Inflammatory macrophage treated with lipopolysaccharide for 4 hours (primary cell): ENCODE results near the gene ENPEP.
"Not testable (repeated sequence)": the region's sequence is repeated elsewhere in the genome, so short reads cannot be mapped to it uniquely, and the experiment has no call there.

Source experiments
- DNase-seq: peaks from one replicate; pipeline ENCODE4 v3.0.0-alpha.2; 2020

ENPEP gene

DNA sequence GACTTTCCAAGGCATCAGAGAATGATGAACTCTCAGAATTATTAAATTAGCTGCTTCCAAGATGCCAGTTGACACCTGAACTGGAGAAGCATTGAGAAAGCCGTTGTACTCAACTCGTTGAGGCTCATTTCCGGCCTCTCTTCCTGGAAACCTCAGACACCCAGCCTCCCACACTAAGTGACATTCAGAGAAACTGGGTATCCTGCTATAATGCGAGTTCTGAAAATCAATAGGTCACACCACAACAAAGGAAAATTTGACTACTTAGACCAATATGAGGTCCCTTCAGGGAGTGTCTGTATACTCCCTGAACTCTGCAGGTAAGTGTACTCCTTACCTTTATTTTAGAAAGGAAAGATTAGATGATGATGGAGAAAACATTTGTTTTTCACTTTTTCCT, 51.2 kb downstream of the ENPEP start:
- DNase-seq: no peak

DNA sequence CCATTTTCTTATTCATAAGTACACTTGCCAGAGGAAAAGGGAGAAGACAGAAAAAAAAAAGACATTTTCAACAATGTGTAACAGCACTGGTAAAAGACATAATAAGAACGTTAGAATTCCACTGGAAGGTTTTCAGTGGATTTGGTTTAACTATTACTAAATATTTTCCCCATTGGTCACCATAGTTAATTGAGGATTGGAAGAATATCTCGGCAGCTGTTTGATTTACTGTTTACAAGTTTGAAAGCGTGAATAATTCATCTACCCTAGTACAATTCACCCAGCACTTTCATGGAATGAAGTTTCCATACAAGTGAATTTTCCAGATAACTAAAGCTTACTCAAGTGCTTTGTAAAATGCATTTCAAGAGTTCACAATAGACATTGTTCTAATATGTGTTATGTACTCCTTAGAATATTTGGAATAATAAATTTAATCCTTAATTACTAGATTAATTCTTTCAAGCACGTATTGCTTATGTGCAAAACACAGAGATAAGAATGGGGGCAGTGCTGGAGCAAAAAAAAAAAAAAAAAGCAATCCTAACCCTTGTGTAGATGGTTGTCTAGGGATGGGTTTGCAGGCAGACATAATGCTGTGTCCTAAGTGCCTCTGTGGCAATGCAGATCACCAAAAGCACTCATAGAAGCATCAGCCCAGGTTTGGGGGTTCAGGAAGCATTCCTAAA, 57.1 kb downstream of the ENPEP start:
- no peak for DNase-seq

DNA sequence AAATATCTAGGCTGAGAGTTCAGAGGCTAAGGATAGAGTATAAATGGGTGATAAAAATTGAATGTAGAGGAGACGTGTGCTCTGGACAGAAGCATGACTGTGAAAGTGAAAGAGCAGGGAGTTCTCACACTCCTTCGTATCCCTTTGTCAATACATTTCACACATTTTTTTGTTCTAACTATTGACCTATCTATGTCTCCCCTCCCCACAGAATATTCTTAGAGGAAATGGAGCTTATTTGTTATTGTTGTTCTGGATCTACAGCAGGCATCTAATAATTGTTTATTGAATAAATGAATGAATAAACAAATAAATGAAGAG, 57.6 kb downstream of the ENPEP start:
- no peak for DNase-seq

DNA sequence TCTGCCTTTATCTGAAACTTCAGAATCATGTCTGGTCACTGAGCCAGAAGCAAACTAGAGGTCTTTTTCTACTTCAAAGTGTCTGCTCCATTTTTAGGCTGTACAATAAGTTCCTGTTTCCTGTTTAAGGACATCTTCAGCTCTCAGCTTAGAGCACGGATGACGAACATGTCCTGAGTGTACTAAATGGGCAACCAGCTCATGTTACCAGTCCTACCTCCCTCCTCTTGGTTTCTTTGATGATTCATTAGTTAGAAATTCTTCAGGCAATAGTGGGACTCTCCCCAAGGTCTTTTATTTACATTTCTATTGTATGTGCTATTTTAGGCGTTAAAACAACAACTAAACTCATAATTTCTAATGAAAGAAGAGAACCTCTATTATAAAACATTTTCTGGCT, 58.0 kb downstream of the ENPEP start:
- no peak for DNase-seq

DNA sequence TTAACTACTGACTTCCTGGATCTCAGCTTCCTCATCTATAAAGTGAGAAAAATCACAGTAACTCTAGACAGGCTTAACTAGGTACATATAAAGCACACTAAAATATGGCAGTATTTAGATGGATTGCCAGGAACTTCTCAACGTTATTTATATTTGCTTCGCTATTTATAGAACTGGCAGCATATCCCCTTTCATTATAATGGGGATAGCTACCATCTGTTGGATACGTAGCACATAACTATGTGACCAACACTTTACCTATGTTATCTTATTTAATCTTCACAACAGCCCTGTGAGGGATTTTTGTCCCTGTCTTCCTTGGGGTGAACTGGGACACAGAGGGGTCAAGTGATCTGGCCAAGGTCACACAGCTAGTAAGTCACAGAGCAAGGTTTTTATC, 64.6 kb downstream of the ENPEP start:
- no peak for DNase-seq

DNA sequence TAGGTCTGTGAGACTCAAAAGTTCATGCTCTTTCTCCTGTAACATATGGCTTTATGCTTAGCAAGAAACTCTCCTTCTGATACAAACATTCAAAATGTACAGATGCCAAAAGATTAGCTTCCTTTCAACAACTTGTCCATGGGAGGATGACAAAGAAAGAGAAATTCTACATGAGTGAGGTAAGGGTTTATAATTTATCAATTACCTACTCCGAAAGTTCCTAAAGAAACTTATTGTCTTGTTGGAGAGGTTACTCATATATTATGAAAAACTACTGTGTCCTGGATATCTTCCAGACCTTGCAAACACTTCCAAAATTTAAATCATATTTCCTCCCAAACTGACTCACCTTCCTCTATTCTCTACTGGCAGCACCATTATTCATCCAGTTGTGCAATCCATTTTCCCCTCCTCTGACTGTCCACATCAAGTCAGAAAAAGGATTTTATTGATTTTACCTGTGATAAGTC, 65.1 kb downstream of the ENPEP start:
- DNase-seq: no peak

DNA sequence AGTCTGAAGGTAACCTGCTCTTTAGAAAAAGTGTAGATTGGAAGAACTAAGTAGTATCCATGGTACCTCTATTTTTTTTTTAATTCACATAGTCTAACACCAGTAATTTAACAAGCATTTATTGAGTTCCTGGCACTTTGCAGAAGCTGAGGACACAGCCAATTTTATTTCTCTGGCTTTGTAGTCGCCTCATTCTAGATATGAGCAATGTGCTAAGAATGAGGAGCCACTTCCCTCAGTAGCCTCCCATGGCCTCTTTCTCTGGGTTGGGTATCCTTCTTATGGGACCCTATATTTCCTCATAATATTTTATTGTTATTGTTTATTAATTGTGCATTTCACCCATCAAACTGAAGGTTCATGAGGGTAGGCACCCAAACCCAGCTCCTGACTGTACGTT, 67.6 kb downstream of the ENPEP start:
- no peak for DNase-seq

DNA sequence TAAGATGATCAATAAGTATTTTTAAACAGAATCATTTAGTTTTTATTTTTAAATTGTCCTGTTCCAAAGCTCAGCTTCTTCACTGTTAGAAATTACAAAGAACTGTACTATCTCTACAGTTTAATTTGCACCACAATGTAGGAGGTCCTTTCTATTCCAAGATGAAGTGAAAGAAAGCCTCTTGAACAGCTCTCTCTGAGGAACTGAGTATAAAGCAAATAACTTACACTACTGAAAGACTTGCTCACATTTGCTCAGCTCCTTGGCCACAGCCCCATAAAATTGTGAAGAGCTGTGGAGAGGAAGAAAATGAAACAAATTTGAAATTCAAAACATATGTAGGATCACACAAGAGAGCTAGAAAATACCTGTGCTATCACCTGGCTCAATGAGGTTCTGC, 68.6 kb downstream of the ENPEP start:
- no peak for DNase-seq

DNA sequence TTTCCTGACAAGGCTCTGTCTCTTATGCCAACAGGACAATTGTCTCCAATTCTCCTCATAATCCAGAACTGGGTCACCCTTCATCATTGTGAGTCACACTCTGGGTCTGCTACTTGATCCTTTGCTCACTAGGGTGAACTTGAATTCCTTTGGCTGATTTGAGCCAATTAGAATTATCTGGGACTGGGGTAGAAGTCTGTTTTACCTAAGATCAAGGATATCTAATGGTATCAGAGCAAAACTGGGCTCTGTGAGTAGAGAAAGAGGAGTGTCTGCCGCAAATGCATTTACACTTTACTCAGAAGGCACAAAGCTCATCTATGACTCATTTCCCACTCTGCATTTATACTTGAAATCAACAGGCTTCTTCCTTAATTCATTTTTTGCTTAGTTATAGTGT, 74.3 kb downstream of the ENPEP start:
- DNase-seq: no peak

DNA sequence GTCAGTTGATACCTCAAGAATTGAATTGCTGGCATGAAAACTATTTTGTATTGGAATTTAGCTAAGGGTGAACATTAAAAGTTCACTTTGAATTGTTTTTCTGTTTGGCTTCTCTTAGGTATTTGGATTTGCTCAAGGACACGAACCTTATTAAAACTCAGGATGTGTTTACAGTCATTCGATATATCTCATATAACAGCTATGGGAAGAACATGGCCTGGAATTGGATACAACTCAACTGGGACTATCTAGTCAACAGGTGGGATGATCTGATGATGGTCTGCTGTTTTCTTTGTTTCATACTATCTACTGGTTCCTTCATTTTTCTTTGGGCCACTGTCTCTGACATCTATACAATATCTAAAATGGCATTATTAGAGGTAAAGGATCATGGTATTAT, 77.2 kb downstream of the ENPEP start:
- DNase-seq: no peak

DNA sequence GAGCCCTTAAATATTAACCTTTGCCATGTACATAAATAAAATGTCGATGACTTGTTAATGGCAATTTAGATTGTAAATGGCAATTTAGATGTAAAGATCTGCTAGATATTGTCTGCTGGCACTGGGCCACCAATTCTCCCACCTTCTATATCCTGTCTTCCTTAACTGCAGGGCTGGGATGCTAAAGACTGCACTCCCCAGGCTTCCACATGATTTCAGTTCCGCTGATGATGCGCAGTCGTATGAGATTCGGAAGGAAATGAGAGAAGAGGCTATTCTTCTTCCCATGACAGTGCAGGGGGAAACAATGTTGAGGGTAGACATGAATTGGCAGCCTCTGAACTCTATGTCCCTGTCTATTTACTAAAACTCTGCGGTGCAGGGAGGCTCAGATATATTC, 91.3 kb downstream of the ENPEP start:
- DNase-seq: no peak

DNA sequence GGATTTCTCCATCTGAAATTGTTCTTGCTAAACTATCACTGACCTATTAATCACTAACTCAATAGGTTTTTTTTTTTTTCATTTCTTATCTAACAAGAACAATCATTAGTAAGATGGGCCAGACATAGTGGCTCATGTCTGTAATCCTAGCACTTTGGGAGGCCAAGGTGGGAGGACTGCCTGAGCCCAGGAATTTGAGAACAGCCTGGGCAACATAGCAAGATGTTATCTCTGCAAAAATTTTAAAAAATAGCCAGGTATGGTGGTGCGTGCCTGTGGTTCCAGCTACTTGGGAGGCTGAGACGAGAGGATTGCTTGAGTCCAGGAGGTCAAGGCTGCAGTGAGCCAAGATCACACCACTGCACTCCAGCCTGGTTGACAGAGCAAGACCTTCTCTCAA, 100.7 kb downstream of the ENPEP start:
- not testable (repeated sequence) for DNase-seq

DNA sequence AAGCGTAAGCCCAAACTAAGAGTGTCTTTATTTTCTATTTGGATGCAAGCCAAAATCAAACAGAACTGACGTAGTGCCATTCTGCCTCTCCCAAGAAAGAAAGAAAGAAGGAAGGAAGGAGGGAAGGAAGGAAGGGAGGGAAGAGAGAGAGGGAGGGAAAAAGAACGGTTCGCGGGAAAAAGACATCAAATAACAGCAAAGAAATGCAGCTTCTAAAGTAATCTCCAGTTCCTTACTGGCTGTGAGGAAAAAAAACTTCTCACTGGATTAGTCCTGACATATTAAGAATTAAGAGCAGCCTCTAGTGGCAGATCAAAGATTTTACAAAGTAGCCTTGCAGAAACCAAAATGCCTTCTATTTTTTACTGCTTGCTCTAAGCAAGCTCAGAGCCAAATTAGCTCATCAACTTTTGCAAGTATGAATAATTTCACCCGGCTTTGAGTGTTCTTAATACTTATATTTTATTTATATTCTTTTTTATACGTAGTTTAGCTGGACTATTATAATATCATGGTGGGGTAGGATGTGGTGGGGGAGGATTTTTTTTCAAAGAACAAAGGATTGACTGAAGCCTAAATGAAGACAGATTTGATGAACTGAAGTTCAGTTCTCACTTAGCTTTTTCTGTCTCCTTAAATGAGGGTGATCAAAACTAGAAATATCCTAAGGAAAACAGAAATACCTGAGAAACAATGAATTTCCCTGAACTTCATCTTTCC, 110.3 kb downstream of the ENPEP start:
- no peak for DNase-seq

DNA sequence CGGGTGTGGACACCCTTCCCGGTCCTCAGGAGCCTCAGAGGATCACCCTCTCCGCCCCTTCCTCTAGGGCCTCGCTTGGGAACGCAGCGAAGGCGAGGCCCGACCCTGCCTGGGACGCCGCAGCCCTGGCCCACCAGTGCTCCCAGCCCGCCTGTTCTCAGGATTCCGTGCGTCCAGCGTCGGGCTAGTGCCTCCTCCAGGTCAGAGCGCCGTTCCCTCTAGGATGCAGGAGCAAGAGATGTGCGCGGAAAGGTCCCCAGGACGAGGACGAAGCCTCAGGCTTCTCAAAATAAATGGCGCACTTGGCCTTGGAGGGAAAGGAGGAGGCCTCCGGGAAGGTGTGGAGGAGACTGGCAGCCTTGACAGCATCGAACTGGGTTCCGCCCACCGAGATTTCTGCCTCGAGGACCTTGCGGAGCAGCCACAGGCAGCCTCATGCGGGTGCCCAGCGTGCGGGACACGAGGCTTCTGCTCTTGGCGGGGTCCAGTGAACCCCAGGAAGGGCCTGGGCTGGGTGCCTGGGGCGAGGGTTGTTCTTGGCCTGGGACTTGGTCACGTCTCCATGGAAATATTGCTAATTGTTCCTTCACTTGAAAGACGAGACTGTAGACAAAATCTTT, 111.8 kb downstream of the ENPEP start:
- DNase-seq: no peak

DNA sequence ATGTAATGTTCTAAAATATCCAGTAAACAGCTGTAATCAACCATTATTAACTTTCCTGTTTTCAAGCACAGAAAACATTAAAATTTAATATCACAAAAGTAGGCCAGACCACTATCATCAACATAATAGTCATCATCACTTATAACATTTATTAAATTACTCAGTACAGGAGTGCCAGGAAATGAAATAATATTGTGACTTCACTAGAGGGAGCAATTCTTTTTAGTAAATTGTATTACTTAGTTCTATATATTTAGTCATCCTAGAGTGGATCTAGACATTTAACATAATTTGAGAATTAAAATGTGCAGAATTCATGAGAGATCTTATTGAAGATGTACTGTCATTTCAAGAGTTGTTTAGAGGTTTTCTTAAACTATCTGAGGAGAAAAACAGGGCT, 113.3 kb downstream of the ENPEP start:
- DNase-seq: no peak

DNA sequence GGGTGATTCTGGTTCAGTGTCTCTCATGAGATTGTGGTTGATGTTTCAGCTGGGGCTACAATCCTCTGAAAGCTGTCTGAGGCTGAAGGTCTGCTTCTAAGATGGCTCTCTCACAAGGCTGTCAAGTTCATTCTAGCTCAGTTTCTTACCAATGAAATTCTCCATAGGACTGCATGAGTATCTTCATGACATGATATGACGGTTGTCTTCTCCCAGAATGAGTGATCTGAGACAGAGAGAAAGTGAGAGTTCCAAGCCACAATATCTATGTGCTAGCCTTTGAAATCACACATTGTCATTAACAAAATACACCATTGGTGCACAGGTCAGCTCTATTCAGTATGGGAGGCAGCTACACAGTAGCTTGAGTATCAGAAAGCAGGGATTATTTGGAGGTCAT, 119.6 kb downstream of the ENPEP start:
- DNase-seq: no peak

DNA sequence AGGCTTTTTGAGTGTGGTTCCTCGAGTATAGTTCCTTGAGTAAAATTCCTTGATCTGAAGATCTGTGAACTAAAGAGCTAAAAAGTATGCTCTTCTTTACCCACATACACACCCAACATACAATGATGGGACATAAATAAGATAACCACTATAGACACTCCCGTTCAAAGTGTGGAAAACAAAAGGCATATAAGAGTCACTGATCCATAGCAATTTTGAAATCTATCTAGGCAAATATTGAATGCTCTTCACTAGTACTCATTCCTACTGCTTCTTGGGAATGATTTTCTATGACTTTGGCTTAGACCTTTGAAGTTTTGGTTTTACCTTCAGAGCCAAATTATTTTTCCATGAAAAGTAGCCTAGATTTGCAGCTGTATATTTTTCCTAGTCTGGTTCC, 120.5 kb downstream of the ENPEP start:
- DNase-seq: no peak

DNA sequence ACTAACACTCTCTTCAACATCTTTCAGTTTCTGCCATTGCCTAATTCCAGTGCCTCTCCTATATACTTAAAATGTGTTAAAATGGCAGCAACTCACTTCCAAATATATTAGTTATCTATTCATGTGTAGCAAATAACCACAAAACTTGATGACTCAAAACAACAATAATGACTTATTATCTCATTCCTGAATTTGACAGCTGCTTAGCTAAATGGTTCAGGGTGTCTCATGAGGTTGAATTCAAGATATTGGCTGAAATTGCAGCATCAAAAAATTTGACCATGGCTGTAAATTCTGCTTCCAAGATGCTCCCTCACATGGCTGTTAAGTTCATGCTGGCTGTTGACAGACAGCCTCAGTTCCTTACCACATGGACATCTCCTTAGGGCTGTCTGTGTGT, 121.6 kb downstream of the ENPEP start:
- no peak for DNase-seq

DNA sequence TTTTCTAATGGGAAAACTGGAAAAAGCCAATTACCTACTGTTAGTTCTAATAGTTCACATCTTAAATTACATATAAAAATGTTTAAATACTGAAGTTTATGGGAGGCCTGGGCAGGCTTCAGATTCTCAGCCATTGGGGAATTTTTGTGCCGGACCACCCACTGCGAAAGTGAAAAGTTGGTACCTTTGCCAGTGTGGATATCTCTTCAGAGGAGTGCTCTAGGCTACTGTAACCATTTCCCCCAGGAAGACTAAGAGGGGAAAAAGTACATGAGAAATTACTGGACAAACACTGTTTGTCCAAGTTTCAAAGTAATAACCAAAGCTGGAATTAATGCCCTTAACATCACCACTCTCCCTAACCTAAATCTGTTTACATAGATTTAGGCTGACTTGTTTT, 126.1 kb downstream of the ENPEP start:
- no peak for DNase-seq

DNA sequence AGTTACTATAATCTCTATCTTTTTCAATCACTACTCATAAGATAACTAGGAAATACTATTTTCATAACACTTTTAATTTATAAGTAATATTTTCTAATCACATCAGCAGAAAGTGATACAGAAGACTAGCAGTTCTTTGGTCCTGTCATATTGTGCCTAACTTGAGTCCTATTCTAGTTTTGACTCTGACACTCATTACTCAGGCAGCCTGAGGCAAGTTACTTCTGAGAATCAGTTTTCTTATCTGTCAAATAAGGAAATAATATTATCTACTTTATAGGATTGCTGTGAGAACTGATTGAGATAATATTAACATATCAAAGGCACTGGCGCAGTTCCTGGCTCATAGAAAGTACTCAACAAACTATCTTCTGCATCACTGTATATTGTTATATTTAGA, 129.1 kb downstream of the ENPEP start:
- DNase-seq: no peak

DNA sequence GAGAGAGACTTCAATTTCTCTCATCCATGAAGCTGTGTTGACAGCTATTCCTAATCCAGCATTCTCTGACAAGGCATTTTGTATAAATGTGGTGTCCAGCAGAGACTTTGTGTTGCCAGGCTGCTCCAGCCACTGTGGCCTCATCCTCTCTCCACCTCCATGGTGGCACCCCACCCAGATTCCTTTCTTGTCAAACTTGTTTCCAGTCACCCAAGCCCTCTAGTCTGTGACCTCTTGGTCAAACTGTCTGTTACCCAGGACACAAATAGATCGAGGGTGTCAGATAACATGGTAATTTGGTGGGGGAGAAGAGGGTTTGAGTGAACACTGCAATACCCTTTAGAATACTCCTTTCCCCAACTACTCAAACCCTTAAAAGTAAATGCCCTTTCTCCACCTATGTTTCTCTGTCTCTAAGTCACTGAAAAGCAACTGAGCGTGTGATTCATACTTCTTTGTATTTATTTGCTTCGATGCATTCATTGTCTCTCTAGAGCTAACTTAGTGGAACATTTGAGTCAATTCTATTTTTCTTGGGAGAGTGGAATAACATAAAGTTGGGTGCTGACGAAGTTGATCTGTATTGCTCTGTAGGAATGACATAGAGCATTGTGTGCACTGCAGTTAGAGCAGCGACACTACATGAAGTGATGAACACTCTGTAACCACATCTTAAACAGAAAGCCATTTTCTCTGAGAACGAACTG, 133.2 kb downstream of the ENPEP start:
- DNase-seq: no peak

DNA sequence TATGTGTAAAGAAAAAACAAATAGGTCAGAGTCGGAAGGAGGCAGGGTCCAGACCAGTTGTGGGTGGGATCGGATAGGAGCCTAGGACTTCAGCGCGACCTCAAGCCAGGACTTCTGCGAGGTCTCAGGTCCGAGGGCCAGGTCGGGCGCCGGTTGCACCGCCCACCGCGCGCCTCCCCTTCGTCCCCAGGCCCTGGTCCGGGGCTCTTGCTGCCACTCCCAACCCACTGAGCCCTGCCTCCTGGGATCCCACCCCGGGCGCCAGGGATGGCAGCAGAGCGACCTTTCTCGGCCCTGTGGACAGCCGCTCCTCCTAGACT, 134.6 kb downstream of the ENPEP start:
- DNase-seq: no peak

DNA sequence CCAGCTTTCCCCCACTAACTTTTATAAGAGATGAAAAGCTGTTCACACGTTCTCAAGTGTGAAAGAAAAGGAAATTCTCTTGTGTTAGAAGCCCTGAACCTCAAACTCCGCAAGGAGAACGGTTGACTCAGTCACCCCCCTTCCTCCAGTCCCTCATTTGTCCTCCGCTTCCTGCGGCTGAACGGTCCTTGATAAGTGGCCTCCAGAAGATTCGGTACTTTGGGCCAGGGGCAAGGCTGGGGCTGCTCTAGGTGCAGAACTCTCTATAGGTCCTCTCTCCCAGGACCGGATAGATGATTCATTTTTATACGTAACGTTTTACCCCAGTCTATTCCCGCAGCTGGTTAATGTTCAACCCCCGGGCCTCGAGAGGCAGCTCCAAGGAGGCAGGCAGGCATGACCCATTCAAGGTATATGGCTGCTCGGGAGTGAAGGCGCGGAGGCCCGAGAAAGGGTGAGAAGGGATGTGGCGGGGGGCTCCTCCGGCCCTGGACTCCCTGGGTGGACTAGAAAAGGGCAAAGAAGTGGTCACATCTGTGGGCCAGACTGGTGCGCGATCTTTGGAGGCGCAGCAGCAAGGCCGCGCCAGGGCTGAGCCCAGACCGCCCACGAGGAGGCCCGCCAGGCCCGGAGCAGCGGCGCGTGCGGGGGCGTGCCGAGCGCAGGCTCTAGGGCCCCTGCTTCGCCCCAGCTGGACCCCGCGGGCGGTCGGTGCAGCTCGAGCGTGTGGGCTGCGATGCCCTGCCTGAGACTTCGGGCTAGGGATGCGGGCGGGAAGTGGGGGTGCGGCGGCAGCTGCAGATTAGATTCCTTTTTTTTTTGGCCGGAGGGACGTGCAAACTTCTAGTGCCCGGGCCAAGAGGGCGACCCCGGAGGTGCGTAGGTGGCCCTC, 135.2 kb downstream of the ENPEP start:
- DNase-seq: no peak
